HG02678 (cell line): ENCODE results near the gene ZBED4.
"Not testable (repeated sequence)": the region's sequence is repeated elsewhere in the genome, so short reads cannot be mapped to it uniquely, and the experiment has no call there.

Experiments
- ATAC-seq: cut with Tn5 transposase; IDR thresholded peaks from one replicate; pipeline ENCODE4 v1.9.1; 2021; ENCODE audit warnings: mild to moderate bottlenecking, moderate library complexity; ENCODE audit not compliant: unreplicated experiment

The ZBED4 gene

GRCh38 chr22:49826603-49827270 is 26.9 kb upstream of the ZBED4 start:
- ATAC-seq = peak; percentile 33

GRCh38 chr22:49827271-49827852 is 26.3 kb upstream of the ZBED4 start:
- ATAC-seq = peak; percentile 24

GRCh38 chr22:49827853-49828598 is 25.6 kb upstream of the ZBED4 start, which contains the start of gene BRD1:
TSS of gene BRD1 (minus strand) at chr22:49827873. CDS start at chr22:49824317, 3,556 bp downstream.
- ATAC-seq = peak; percentile 45

GRCh38 chr22:49828599-49828965 is 25.1 kb upstream of the ZBED4 start:
- no peak for ATAC-seq

- no peak for ATAC-seq
These were observed 24.4 kb upstream of the ZBED4 start for GRCh38 chr22:49829044-49829853.

- no peak for ATAC-seq
These were observed 20.2 kb upstream of the ZBED4 start for GRCh38 chr22:49833340-49834007.

- ATAC-seq = no peak
These were observed 14.6 kb upstream of the ZBED4 start for GRCh38 chr22:49838771-49839717.

GRCh38 chr22:49845241-49845640 is 8.4 kb upstream of the ZBED4 start:
- ATAC-seq = no peak

- no peak for ATAC-seq
These were observed 7.8 kb upstream of the ZBED4 start for GRCh38 chr22:49845666-49846459.

GRCh38 chr22:49847751-49848689 is 5.6 kb upstream of the ZBED4 start:
- ATAC-seq = no peak

GRCh38 chr22:49848690-49849160 is 4.9 kb upstream of the ZBED4 start:
- no peak for ATAC-seq

GRCh38 chr22:49849161-49850020 is 4.3 kb upstream of the ZBED4 start:
- no peak for ATAC-seq

- no peak for ATAC-seq
These were observed 3.4 kb upstream of the ZBED4 start for GRCh38 chr22:49850021-49850911.

- no peak for ATAC-seq
These were observed 2.5 kb upstream of the ZBED4 start for GRCh38 chr22:49850959-49851802.

- not testable (repeated sequence) for ATAC-seq
These were observed 1.1 kb upstream of the ZBED4 start for GRCh38 chr22:49852568-49852897.
